Bronchial epithelial cell (primary cell): Measurements from ENCODE around the gene RLN3. TPM values are rescaled to one million over a fixed set of nuclear protein-coding genes. Genes with fewer than 3 reads are reported as not detected.
A peak's percentile ranks its signal among the peaks of the same experiment; 100 is the strongest.

Experiments
- DNase-seq: peaks from one replicate; pipeline ENCODE4 v3.0.0-alpha.2; 2010; ENCODE audit warnings: low read depth
- FAIRE-seq: peaks from 2 replicates; lab custom pipeline; 2011; peaks lifted over from hg19 to GRCh38; lab: Jason Lieb, UNC
- H3K27me3 ChIP-seq: 2 replicates; pipeline ENCODE4 v1.5.1; 2011; ENCODE audit warnings: low read length; ENCODE audit not compliant: control insufficient read depth, insufficient read depth
- H3K36me3 ChIP-seq: 2 replicates; pipeline ENCODE4 v1.5.1; 2011; ENCODE audit warnings: low read length; ENCODE audit not compliant: control insufficient read depth, insufficient read depth
- H3K4me3 ChIP-seq: 2 replicates; pipeline ENCODE4 v1.5.1; 2011; ENCODE audit warnings: mild to moderate bottlenecking, low read depth, low read length, control low read depth
- CTCF ChIP-seq: IDR thresholded peaks from 2 replicates; pipeline ENCODE4 v1.5.1; 2011; ENCODE audit warnings: mild to moderate bottlenecking, moderate library complexity, low read length, control low read depth, inconsistent platforms; ENCODE audit not compliant: insufficient read depth, severe bottlenecking
- total RNA-seq: library from RNA; depleted of rRNA; stranded (reverse); fragments of >200 nt; gene quantifications from 2 replicates; pipeline ENCODE4 v1.2.1, GENCODE V29; 2014

The RLN3 gene
- total RNA-seq, 1 donor from 2014 or later: not detected

- DNase-seq: no peak
- TF ChIP-seq CTCF: no peak
- Histone ChIP-seq H3K4me3 (peak within 1 kb of the TSS; percentile 58), H3K27me3 (no peaks in the 10 kb centered on the region), H3K36me3 (no peaks in the 10 kb centered on the region)
- FAIRE-seq: no peak
These were observed 44.8 kb downstream of the RLN3 start, which contains the start of gene MISP3 for GRCh38 chr19:14072535-14073260. MISP3 (plus strand) TSS chr19:14072786; CDS start chr19:14073310, 524 bp downstream.

GRCh38 chr19:14073261-14073924, 45.4 kb downstream of the RLN3 start:
- TF ChIP-seq CTCF: peak; percentile 43
- Histone ChIP-seq H3K36me3 (no peaks in the 10 kb centered on the region), H3K4me3 (peak overlapping the region; percentile 58), H3K27me3 (no peaks in the 10 kb centered on the region)
- DNase-seq (peak; percentile 63), FAIRE-seq (no peak)

DNA sequence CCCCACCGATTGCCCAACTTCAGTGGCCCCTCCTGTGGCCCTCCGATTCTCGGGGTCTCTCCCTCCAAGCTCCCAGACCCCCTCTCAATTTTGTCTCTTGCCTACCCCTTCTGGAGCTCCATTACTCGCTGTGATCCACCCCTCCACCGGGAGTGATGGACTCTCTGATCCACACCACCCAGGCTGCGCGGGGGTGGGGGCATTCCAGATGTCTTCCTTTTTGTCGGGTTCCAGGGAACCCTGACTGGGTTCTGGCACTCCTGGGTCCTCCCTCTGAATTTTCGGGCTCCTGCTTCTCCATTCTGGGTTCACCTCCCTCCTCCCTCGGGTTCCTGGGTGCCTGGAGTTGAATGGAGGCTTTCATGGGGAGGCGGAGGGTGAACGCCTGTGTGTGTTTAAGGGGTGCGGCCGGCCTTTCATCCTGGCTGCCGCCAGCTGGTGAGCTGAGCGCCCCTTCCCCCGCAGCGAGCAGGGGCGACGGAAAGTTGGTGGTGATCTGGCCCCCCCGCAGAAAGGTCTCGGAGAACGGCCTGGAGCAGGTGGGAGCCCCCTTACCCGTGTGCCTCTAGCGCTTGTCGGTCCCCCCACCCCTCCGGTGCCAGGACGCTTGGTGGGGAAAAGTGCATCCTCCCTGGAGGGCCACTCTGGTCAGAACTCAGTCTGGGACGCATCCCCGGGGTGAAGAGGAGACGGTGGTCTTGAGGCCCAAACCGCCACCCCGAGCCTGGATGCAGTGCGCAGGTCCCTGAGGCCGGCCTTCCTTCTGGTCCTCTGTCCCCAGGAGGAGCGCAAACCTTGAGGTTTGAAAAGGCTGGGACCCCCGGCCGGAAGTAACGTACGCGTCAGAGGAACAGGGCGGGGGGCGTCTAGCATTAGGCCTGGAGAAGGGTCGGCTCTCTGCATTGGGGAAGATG, 46.2 kb downstream of the RLN3 start:
- DNase-seq (peak; percentile 30), FAIRE-seq (no peak)
- no peaks in the 10 kb centered on the region for H3K36me3 ChIP-seq
- no peaks in the 10 kb centered on the region for H3K27me3 ChIP-seq
- TF ChIP-seq CTCF: no peak
- peak overlapping the region; percentile 58 for H3K4me3 ChIP-seq

- FAIRE-seq: no peak
- no peak for TF ChIP-seq CTCF
These were observed 50.5 kb downstream of the RLN3 start for GRCh38 chr19:14078411-14078810.

More at GRCh38 chr19:14078411-14078810, 50.5 kb downstream of the RLN3 start:
- Histone ChIP-seq H3K36me3 (no peaks in the 10 kb centered on the region), H3K4me3 (no peak overlapping the region), H3K27me3 (no peaks in the 10 kb centered on the region)
- no peak for DNase-seq

Other genes starting within 250 kb of the RLN3 start
- gene ZSWIM4, start 232.7 kb upstream of the RLN3 start, total RNA-seq: 3.2 and 5.1 TPM in 2 replicates
- 0.53 TPM in 1 of 2 replicates, not detected in the other for gene NANOS3, start 151.0 kb upstream of the RLN3 start, total RNA-seq
- gene BRME1, start 122.0 kb upstream of the RLN3 start, total RNA-seq: 0.26 and 0.77 TPM in 2 replicates
- gene CC2D1A, start 121.9 kb upstream of the RLN3 start, total RNA-seq: 6.8 and 11.3 TPM in 2 replicates
- 0.38 TPM in 1 of 2 replicates, not detected in the other for gene PODNL1, start 89.7 kb upstream of the RLN3 start, total RNA-seq
- 6.3 and 8.2 TPM in 2 replicates for gene DCAF15, start 75.6 kb upstream of the RLN3 start, total RNA-seq
- gene RFX1, start 21.8 kb upstream of the RLN3 start, total RNA-seq: 0.79 and 2.2 TPM in 2 replicates
- 0.26 TPM in 2 replicates for gene IL27RA, start 3.6 kb downstream of the RLN3 start, total RNA-seq
- not detected in 2 replicates for gene PALM3, start 33.9 kb downstream of the RLN3 start, total RNA-seq
- gene MISP3, start 44.6 kb downstream of the RLN3 start, total RNA-seq: 0.26 and 1.4 TPM in 2 replicates
- not detected in 2 replicates for gene C19orf67, start 57.6 kb downstream of the RLN3 start, total RNA-seq
- gene SAMD1, start 62.6 kb downstream of the RLN3 start, total RNA-seq: 14.7 and 16.8 TPM in 2 replicates
- gene PRKACA, start 89.6 kb downstream of the RLN3 start, total RNA-seq: 13.7 and 13.8 TPM in 2 replicates
- gene ASF1B, start 108.4 kb downstream of the RLN3 start, total RNA-seq: 0.26 and 0.53 TPM in 2 replicates
- 2.1 and 5.9 TPM in 2 replicates for gene ADGRL1, start 178.0 kb downstream of the RLN3 start, total RNA-seq